ENCODE measurements around the gene ALKBH5.
A peak's percentile ranks its signal among the peaks of the same experiment; 100 is the strongest.

The ALKBH5 gene

GRCh38 chr17:18183334-18184142 lies at the start of gene ALKBH5:
Gene ALKBH5, plus strand, starts transcription at chr17:18183828. Its CDS starts 416 bp downstream, at chr17:18184244.
- peak; percentile 100 for DNase-seq (ENCODE audit: low read depth in 2 of 2)

GRCh38 chr17:18136357-18136756 lies 47.3 kb upstream of the ALKBH5 start:
- DNase-seq (ENCODE audit: low read depth in 2 of 2), result no peak

- no peak for DNase-seq (ENCODE audit: low read depth in 2 of 2)
These were observed 45.4 kb upstream of the ALKBH5 start for GRCh38 chr17:18138065-18138749.

GRCh38 chr17:18139092-18139491 lies 44.5 kb upstream of the ALKBH5 start:
- no peak for DNase-seq (ENCODE audit: low read depth in 2 of 2)

DNA sequence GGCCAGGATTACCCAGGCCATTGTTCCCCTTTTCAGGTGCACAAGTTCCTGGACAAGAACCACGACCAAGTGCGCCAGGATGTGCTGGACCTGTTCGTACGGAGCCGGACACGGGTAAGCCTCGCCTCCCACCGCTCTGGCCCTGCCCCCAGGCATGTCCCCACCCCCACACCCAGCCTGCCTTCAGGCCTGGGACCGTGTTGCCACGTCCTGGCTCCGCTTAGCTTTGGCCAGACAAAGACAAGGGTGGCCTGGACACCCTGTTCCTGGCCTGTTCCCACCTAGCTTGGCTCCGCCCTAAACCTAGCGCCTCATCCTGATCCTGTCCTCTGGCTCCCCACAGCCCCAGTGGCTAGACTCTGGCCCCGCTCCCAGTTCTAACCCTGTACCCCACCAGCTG lies 44.1 kb upstream of the ALKBH5 start:
- DNase-seq (ENCODE audit: low read depth in 2 of 2), result no peak

DNA sequence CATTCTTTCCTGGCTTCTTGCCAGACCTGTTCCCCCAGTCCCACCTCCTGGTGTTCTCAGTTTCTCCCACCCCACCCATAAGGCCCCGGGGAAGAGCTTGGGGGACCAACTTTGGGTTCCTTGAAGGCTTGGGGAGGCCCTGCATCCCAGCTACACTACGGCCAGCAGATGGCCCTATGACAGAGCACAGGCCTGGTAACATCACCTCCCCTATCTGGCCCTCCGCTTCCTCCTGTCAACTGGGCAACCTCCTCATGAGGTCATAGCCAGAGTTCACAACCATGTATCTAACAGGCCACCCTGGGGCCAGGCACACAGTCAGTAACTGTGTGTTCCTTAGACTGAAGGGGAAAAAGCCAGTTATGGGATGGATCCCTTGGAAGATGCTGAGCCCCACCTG lies 43.7 kb upstream of the ALKBH5 start:
- DNase-seq (ENCODE audit: low read depth in 2 of 2), result no peak

DNA sequence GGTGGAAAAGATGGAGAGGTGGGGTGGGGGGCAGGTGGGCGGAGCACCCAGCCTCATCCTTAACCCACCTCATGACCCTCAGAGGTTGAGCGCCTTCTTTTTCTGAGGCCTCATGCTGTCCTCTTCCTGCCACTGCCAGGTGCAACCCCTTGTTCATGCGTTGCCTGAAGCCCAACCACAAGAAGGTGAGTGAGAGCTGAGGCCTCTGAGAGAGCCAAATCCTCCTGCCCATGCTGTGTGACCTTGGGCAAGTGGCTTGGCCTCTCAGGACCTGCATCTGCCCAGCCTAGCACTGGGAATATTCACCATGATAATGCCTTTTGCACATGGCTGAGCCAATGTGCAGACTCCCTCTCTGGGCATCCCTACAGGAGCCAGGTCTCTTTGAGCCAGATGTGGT lies 43.0 kb upstream of the ALKBH5 start:
- no peak for DNase-seq (ENCODE audit: low read depth in 2 of 2)

GRCh38 chr17:18141210-18141803 lies 42.3 kb upstream of the ALKBH5 start:
- DNase-seq (ENCODE audit: low read depth in 2 of 2), result peak; percentile 5 to 13

- DNase-seq (ENCODE audit: low read depth in 2 of 2), result no peak
These were observed 41.2 kb upstream of the ALKBH5 start for GRCh38 chr17:18142417-18142816.

DNA sequence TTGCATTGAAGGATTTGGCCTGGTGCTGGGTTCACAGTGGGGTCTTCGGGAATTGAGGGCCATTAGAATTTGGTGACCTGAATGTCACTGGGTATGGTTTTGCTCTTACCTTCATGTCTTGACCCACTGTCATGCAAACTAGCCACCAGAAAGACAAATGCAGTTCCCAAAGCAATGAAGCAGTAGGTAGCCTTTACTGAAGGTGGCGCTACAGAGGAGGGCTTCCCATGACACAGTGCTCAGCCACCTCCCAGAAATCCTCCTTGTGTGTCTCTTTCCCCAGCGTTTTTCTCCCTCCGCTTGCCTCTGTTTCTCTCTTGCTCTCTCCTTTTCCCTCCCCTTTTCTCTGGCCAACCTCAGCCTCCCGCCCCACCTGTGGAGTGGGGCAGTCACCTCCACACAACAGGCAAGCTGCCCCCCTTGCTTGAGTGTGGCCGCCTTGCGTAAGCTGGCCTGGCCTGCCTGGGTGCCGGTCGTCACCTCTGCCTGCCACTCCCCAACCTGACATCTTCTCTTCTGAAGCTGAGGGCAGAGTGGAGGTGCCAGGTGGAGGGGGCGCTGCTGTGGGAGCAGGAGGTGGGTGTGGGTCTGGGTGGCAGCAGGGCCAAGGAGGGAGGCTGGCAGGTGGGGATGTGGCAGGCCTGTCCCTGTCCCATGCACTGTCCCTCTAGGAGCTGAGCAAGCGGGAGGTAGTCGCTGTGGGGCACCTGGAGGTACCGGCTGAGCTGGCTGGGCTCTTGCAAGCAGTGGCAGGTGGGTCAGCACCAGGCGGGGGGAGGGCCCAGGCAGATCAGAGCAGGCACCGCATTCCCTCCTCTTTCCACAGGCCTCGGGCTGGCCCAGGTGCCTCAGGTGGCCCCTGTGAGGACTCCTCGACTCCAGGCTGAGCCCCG lies 40.3 kb upstream of the ALKBH5 start:
- no peak for DNase-seq (ENCODE audit: low read depth in 2 of 2)

GRCh38 chr17:18144261-18144660 lies 39.4 kb upstream of the ALKBH5 start:
- DNase-seq (ENCODE audit: low read depth in 2 of 2), result no peak

DNA sequence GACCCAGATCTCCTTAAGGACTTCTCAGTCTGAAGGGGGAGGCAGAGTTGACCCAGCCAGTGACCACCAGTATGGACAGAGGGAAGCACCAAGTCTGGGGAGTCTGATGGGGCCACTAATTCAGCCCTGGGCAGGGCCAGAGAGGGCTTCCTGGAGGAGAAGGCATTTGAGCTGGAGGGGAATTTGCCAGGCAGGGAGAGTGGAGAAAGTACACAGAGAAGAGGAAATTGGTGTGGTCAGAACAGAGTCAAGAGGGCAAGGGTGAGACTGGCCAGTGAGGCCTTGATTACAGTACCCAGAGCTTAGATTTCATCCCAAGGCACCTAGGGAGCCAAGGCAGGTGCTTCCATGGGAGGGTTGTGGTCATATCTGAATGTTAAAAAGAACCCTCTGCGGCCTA lies 38.8 kb upstream of the ALKBH5 start:
- DNase-seq (ENCODE audit: low read depth in 2 of 2), result no peak

- no peak for DNase-seq (ENCODE audit: low read depth in 2 of 2)
These were observed 37.8 kb upstream of the ALKBH5 start for GRCh38 chr17:18145811-18146210.

GRCh38 chr17:18146259-18146658 lies 37.4 kb upstream of the ALKBH5 start:
- DNase-seq (ENCODE audit: low read depth in 2 of 2), result no peak

DNA sequence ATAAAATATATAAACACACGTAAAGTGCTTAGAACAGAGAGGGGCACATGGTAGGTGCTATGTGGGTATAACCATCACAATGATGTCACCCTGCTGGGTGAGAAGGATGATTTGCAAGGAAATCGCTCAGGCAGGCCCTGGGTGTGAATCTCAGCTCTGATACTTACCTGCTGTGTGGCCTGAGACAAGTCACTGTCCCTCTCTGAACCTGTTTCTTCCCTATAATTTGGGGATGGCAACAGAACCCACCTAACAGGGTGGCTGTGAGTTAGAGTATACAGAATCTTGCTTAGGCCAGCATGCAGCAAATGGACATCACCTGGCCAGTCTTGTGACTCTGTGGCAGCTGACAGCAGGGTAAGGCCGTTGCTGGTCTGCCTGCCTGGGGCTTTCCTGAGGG lies 36.6 kb upstream of the ALKBH5 start:
- no peak for DNase-seq (ENCODE audit: low read depth in 2 of 2)

DNA sequence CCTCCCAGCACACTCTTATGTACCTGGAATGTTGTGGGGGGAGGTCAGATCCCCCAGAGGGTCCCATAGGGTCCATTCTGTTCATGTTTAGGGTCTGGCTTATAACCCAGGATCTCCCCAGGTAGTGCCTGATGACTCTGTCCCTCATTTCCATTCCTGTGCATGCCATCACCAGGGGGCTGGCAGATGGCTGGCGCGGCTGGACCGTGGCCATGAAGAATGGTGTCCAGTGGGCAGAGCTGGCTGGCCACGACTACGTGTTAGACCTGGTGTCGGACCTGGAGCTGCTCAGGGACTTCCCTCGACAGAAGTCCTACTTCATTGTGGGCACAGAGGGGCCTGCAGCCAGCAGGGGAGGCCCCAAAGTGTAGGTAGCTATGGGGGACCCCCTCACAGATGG lies 35.0 kb upstream of the ALKBH5 start:
- DNase-seq (ENCODE audit: low read depth in 2 of 2), result no peak

GRCh38 chr17:18151290-18151689 lies 32.3 kb upstream of the ALKBH5 start:
- DNase-seq (ENCODE audit: low read depth in 2 of 2), result no peak

- no peak for DNase-seq (ENCODE audit: low read depth in 2 of 2)
These were observed 28.4 kb upstream of the ALKBH5 start for GRCh38 chr17:18155179-18155578.

- DNase-seq (ENCODE audit: low read depth in 2 of 2), result no peak
These were observed 27.3 kb upstream of the ALKBH5 start for GRCh38 chr17:18156171-18156975.

GRCh38 chr17:18156976-18157280 lies 26.7 kb upstream of the ALKBH5 start:
- DNase-seq (ENCODE audit: low read depth in 2 of 2), result no peak

GRCh38 chr17:18157354-18157985 lies 26.2 kb upstream of the ALKBH5 start:
- no peak for DNase-seq (ENCODE audit: low read depth in 2 of 2)

Data from fibroblast of skin of left biceps (primary cell).